PC-3 (cell line): ENCODE results near the gene MAPRE3.

ENCODE experiments used
- EZH2 ChIP-seq: fragments of 300-600 bp; sonication (generic); IDR thresholded peaks from one replicate; pipeline ENCODE4 v1.6.1; 2017; ENCODE audit warnings: antibody characterized with exemption, mild to moderate bottlenecking, low read length; ENCODE audit not compliant: unreplicated experiment
- EZH2phosphoT487 ChIP-seq: fragments of 300-600 bp; sonication (generic); IDR thresholded peaks from 2 replicates; pipeline ENCODE4 v1.6.1; 2018; ENCODE audit warnings: mild to moderate bottlenecking, antibody characterized with exemption, low read length, borderline replicate concordance
- TF ChIP-seq, protein P1 (sequence below): fragments of 300-600 bp; sonication (generic); conservative IDR thresholded peaks from 2 replicates; pipeline ENCODE4 v1.5.1; 2017; ENCODE audit warnings: antibody characterized with exemption, low read depth, mild to moderate bottlenecking, low read length

DNA sequence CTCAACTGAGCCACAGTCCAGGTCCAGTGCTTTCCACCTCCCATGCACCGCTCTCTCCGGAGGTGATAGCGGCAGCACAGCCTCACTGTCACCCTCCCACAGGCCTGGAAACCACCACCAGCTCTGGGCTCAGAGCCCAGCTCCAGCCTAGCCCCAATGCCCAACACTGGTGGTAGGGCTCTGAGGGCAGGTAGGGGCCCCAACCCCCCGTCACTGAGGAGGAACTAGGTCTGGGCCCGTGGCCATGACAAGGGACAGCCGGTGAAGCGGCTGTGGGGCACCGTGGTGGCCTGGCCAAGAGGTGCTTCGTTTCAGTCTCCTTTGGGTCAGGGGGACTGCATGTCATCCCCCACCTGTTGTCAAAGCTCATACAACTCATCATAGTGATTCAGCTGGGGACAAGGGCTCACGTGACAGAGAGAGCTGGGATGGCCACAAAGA, 56.8 kb downstream of the MAPRE3 start:
- TF ChIP-seq, protein P1, sequence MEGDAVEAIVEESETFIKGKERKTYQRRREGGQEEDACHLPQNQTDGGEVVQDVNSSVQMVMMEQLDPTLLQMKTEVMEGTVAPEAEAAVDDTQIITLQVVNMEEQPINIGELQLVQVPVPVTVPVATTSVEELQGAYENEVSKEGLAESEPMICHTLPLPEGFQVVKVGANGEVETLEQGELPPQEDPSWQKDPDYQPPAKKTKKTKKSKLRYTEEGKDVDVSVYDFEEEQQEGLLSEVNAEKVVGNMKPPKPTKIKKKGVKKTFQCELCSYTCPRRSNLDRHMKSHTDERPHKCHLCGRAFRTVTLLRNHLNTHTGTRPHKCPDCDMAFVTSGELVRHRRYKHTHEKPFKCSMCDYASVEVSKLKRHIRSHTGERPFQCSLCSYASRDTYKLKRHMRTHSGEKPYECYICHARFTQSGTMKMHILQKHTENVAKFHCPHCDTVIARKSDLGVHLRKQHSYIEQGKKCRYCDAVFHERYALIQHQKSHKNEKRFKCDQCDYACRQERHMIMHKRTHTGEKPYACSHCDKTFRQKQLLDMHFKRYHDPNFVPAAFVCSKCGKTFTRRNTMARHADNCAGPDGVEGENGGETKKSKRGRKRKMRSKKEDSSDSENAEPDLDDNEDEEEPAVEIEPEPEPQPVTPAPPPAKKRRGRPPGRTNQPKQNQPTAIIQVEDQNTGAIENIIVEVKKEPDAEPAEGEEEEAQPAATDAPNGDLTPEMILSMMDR, result no peak
- TF ChIP-seq EZH2 (no peak), EZH2phosphoT487 (no peak)
